K562 (cell line): ENCODE results near the gene ADARB2. TPM values are rescaled to one million over a fixed set of nuclear protein-coding genes. Genes with fewer than 3 reads are reported as not detected.

Source experiments
- ATAC-seq: fragments of 200-7000 bp; cut with Tn5 transposase; 3 replicates; pipeline ENCODE4 v1.9.1; 2020; ENCODE audit warnings: moderate library complexity
- BruUV-seq: library from RNA; stranded (reverse); fragments of 400-500 nt; replicated peaks from 2 replicates; lab custom pipeline; 2021; lab: Mats Ljungman, UMichigan
- CTCF ChIA-PET: fragments of 300-600 bp; formaldehyde crosslinking; extraction: SDS; loops from one replicate; lab custom pipeline; 2021; ENCODE audit warnings: low intra/inter-chr PET ratio; lab: Yijun Ruan, JAX
- POLR2A ChIA-PET: fragments of 300-600, 350-650 bp; sonication (Branson Sonifier 250); formaldehyde crosslinking; extraction: SDS; loops from one replicate; lab custom pipeline; 2021; ENCODE audit warnings: antibody characterized with exemption, inconsistent platforms; lab: Yijun Ruan, JAX
- DNase-seq, 4 experiments: peaks; one replicate each; pipeline versions ENCODE4 v3.0.0 to v3.0.0-alpha.2; 2011 to 2018; ENCODE audit warnings: low spot score in 3 of 4, mixed read lengths in 3 of 4; ENCODE audit errors: extremely low read depth in 1 of 4
- FAIRE-seq: peaks from 2 replicates; lab custom pipeline; 2011; peaks lifted over from hg19 to GRCh38; lab: Jason Lieb, UNC
- H2AFZ ChIP-seq: 2 replicates; pipeline ENCODE4 v1.6.0; 2011; ENCODE audit warnings: low read depth, low read length, control low read depth, inconsistent platforms
- H3K27ac ChIP-seq: fragments of 200-600 bp; 3 replicates; pipeline ENCODE4 v1.8.0; 2011; ENCODE audit warnings: low read depth, mild to moderate bottlenecking, control low read depth, inconsistent platforms, low read length, moderate library complexity, mixed read lengths; ENCODE audit errors: extremely low read depth
- H3K27me3 ChIP-seq, 2 experiments: fragments of 300-600 bp in 1 of 2; 2 replicates in 1 of 2; 3 replicates in 1 of 2; pipeline versions ENCODE4 v1.6.0 to v1.8.0; 2011; ENCODE audit warnings: inconsistent platforms in 2 of 2, low read length in 2 of 2, mild to moderate bottlenecking in 1 of 2, mixed read lengths in 1 of 2, moderate library complexity in 1 of 2; ENCODE audit not compliant: control insufficient read depth in 2 of 2, insufficient read depth in 2 of 2
- H3K36me3 ChIP-seq: fragments of 300-600 bp; 3 replicates; pipeline ENCODE4 v1.8.0; 2011; ENCODE audit warnings: mild to moderate bottlenecking, low read length, inconsistent platforms; ENCODE audit not compliant: control insufficient read depth, insufficient read depth
- H3K4me1 ChIP-seq, 2 experiments: fragments of 200-600 bp in 1 of 2; replicated peaks in 1 of 2; 2 replicates in 1 of 2; 3 replicates in 1 of 2; pipeline versions ENCODE4 v1.5.1 to v1.8.0; 2011; ENCODE audit warnings: inconsistent platforms in 2 of 2, low read length in 2 of 2, mild to moderate bottlenecking in 1 of 2, mixed read lengths in 1 of 2, moderate library complexity in 1 of 2; ENCODE audit not compliant: control insufficient read depth in 2 of 2, insufficient read depth in 2 of 2
- H3K4me2 ChIP-seq: 2 replicates; pipeline ENCODE4 v1.6.1; 2011; ENCODE audit warnings: low read length, control low read depth, inconsistent platforms, mixed read lengths; ENCODE audit not compliant: insufficient read depth
- H3K4me3 ChIP-seq: fragments of 200-600 bp; sonication (generic), shearing (Covaris generic); 2 replicates; pipeline ENCODE4 v1.5.1; 2016; ENCODE audit warnings: control low read depth, inconsistent platforms
- H3K79me2 ChIP-seq: fragments of 200-600 bp; 3 replicates; pipeline ENCODE4 v1.8.0; 2011; ENCODE audit warnings: low read length, inconsistent platforms; ENCODE audit not compliant: control insufficient read depth, insufficient read depth
- H3K9ac ChIP-seq, 2 experiments: 2 replicates each; pipeline versions ENCODE4 v1.6.0 to v1.6.1; 2011; ENCODE audit warnings: low read depth in 2 of 2, low read length in 2 of 2, control low read depth in 1 of 2, inconsistent platforms in 1 of 2, mild to moderate bottlenecking in 1 of 2, mixed read lengths in 1 of 2; ENCODE audit not compliant: insufficient read depth in 1 of 2
- H3K9me1 ChIP-seq: one replicate; pipeline ENCODE4 v1.6.0; 2011; ENCODE audit warnings: inconsistent platforms, mild to moderate bottlenecking, low read length, moderate library complexity; ENCODE audit not compliant: control insufficient read depth, insufficient read depth
- H3K9me3 ChIP-seq: replicated peaks from 2 replicates; pipeline ENCODE4 v1.5.1; 2011; ENCODE audit warnings: low read depth, low read length, inconsistent platforms; ENCODE audit not compliant: control insufficient read depth, insufficient read depth
- H4K20me1 ChIP-seq: replicated peaks from 2 replicates; pipeline ENCODE4 v1.6.1; 2011; ENCODE audit warnings: low read length, inconsistent platforms, mixed read lengths; ENCODE audit not compliant: control insufficient read depth, insufficient read depth
- E2F4 ChIP-seq: sonication (generic); formaldehyde crosslinking; IDR thresholded peaks from 2 replicates; pipeline ENCODE4 v1.8.0; 2022; ENCODE audit warnings: mild to moderate bottlenecking, low read depth, missing genetic modification reagents
- FOXM1 ChIP-seq, 2 experiments: fragments of 450-650 bp in 1 of 2; sonication (generic) in 1 of 2; formaldehyde crosslinking in 1 of 2; IDR thresholded peaks; 2 replicates each; pipeline versions ENCODE4 v1.6.1 to v1.9.0; 2017 to 2022; ENCODE audit warnings: low read depth in 2 of 2, mild to moderate bottlenecking in 2 of 2, missing genetic modification reagents in 1 of 2, moderate library complexity in 1 of 2
- L3MBTL2 ChIP-seq: fragments of 450-650 bp; IDR thresholded peaks from 2 replicates; pipeline ENCODE4 v1.6.1; 2016; ENCODE audit warnings: mild to moderate bottlenecking, moderate library complexity
- MYC ChIP-seq, 2 experiments: fragments of 250-450 bp in 1 of 2; sonication (Bioruptor Pico) in 1 of 2; IDR thresholded peaks; 2 replicates each; pipeline versions ENCODE4 v1.5.1 to v1.6.1; 2012 to 2021; ENCODE audit warnings: low read depth in 2 of 2, borderline replicate concordance in 1 of 2, improper control_type of control experiment in 1 of 2, low read length in 1 of 2, mild to moderate bottlenecking in 1 of 2, moderate library complexity in 1 of 2
- SRSF7 ChIP-seq: fragments of 200-400 bp; formaldehyde crosslinking; optimal IDR thresholded peaks from 2 replicates; pipeline ENCODE3; 2017; ENCODE audit warnings: mild to moderate bottlenecking, low read depth, low read length
- TAF15 ChIP-seq: fragments of 200-400 bp; formaldehyde crosslinking; IDR thresholded peaks from 2 replicates; pipeline ENCODE4 v1.6.1; 2017; ENCODE audit warnings: mild to moderate bottlenecking, low read depth, low read length, moderate library complexity
- TAL1 ChIP-seq: fragments of 450-650 bp; IDR thresholded peaks from 2 replicates; pipeline ENCODE4 v1.6.1; 2016; ENCODE audit warnings: mild to moderate bottlenecking
- TEAD4 ChIP-seq, 2 experiments: sonication (generic) in 1 of 2; formaldehyde crosslinking in 1 of 2; IDR thresholded peaks; 2 replicates each; pipeline versions ENCODE4 v1.6.1 to v1.8.0; 2012 to 2022; ENCODE audit warnings: borderline replicate concordance in 1 of 2, inconsistent platforms in 1 of 2, low read length in 1 of 2, mild to moderate bottlenecking in 1 of 2, missing genetic modification reagents in 1 of 2
- YBX1 ChIP-seq: fragments of 450-650 bp; IDR thresholded peaks from 2 replicates; pipeline ENCODE4 v1.7.1; 2016; ENCODE audit warnings: mild to moderate bottlenecking
- ZBTB12 ChIP-seq: fragments of 250-450 bp; sonication (Bioruptor Pico); IDR thresholded peaks from 2 replicates; pipeline ENCODE4 v1.4.0; 2020
- ZNF561 ChIP-seq: fragments of 450-650 bp; formaldehyde crosslinking; conservative IDR thresholded peaks from 2 replicates; pipeline ENCODE4 v1.4.0; 2020; ENCODE audit warnings: mild to moderate bottlenecking, moderate library complexity
- WGBS: fragments of 100-300 bp; shearing (Covaris generic); methylation state at CpG from one replicate; pipeline ENCODE4 v1.1.6; 2016; ENCODE audit warnings: low coverage, mixed read lengths; ENCODE audit not compliant: insufficient coverage; ENCODE audit errors: missing lambda C conversion rate; 5-methylcytosine and 5-hydroxymethylcytosine counted together
- in situ Hi-C: fragments of 300-500 bp; cut with MboI; formaldehyde crosslinking; loops from 4 replicates; pipeline ENCODE4 v1.15.0; 2018; ENCODE audit warnings: inconsistent platforms, mixed read lengths
- intact Hi-C: fragments of 100-400 bp; cut with micrococcal nuclease; formaldehyde crosslinking; loops from 2 replicates; pipeline ENCODE4 v1.14.2; 2022
- polyA plus RNA-seq, 8 experiments: library from polyadenylated mRNA; depleted of rRNA in 4 of 8; stranded (reverse) in 5 of 8; unstranded in 3 of 8; fragments of >200 nt; fragmentation: Nextera tagmentation in 2 of 8; fragmentation: Illumina TruSeq in 1 of 8; extraction: Ambion mirVana in 2 of 8; extraction: Trizol in 1 of 8; gene quantifications; 2 replicates each; pipeline versions ENCODE4 v1.2.1 to v1.2.3, GENCODE V29; 2011 to 2014; ENCODE audit warnings: inconsistent platforms in 1 of 8, missing spikeins in 1 of 8
- total RNA-seq, 7 experiments: library from RNA; depleted of rRNA in 6 of 7; stranded (reverse); fragments of >200 nt in 6 of 7; fragmentation: Illumina TruSeq in 2 of 7; extraction: Trizol in 2 of 7; gene quantifications; 2 replicates each; pipeline versions ENCODE4 v1.2.1 to v1.2.3, GENCODE V29; 2011 to 2021; ENCODE audit warnings: low replicate concordance in 1 of 7

The ADARB2 gene
- total and polyA plus RNA-seq, 9 of the 15 experiments (the other 6 are each of a cell fraction or from before 2014, with no cell fraction given), result not detected

GRCh38 chr10:1410469-1411395 is 326.6 kb downstream of the ADARB2 start:
- Histone ChIP-seq H3K4me3 (no peak overlapping the region), H3K27ac (no peak overlapping the region), H3K9ac (no peak overlapping the region; a peak in 1 of 4 replicates), H3K4me1 (peaks cover 0 to 5% of the 10 kb centered on the region in 2 experiments; a peak in 1 of 5 replicates), H3K79me2 (no peaks in the 10 kb centered on the region), H3K36me3 (no peaks in the 10 kb centered on the region), H3K9me1 (no peaks in the 10 kb centered on the region), H2AFZ (no peak overlapping the region), H3K27me3 (peaks cover 25 to 66% of the 10 kb centered on the region in 2 experiments), H3K9me3 (no peaks in the 10 kb centered on the region), H4K20me1 (no peaks in the 10 kb centered on the region), H3K4me2 (no peak overlapping the region)
- intact Hi-C loops (no loop called here), in situ Hi-C loops (no loop called here)
- ChIA-PET CTCF (no interaction called here), POLR2A (interaction anchor here (0.6 kb wide), 1 partner anchor 251 kb away, joined by 3 read pairs; no protein-coding TSS in a partner anchor)
- no peak for DNase-seq
- TF ChIP-seq FOXM1 (IDR thresholded peaks at IDR 0.05; ENCODE audit: low read depth) (no peak), FOXM1 (CRISPR knock-in tag; IDR thresholded peaks at IDR 0.05; ENCODE audit: low read depth) (no peak)
- BruUV-seq, result no TSS peak
- no peak for ATAC-seq
- WGBS, result 1% methylated on average over 26 of the region's 33 CpGs
- FAIRE-seq, result no peak

- H3K4me1 ChIP-seq, result peaks cover 0 to 5% of the 10 kb centered on the region in 2 experiments; a peak in 1 of 5 replicates
- no peak overlapping the region for H2AFZ ChIP-seq
- H3K9me1 ChIP-seq, result no peaks in the 10 kb centered on the region
- no peak overlapping the region for H3K9ac ChIP-seq
- H4K20me1 ChIP-seq, result no peaks in the 10 kb centered on the region
- 3% methylated on average over 9 of the region's 11 CpGs for WGBS
- intact Hi-C loops, result no loop called here
- peaks cover 25 to 66% of the 10 kb centered on the region in 2 experiments for H3K27me3 ChIP-seq
- H3K79me2 ChIP-seq, result no peaks in the 10 kb centered on the region
- ATAC-seq (no peak), DNase-seq (no peak), FAIRE-seq (no peak)
- H3K4me2 ChIP-seq, result no peak overlapping the region
- ChIA-PET CTCF (no interaction called here), POLR2A (no interaction called here)
- no TSS peak for BruUV-seq
- in situ Hi-C loops, result no loop called here
- no peaks in the 10 kb centered on the region for H3K9me3 ChIP-seq
- no peaks in the 10 kb centered on the region for H3K36me3 ChIP-seq
- no peak overlapping the region for H3K4me3 ChIP-seq
- no peak overlapping the region for H3K27ac ChIP-seq
- TF ChIP-seq MYC (IDR thresholded peaks at IDR 0.05; ENCODE audit: low read depth, low read length), result no peak
- no peak for TF ChIP-seq MYC (CRISPR knock-in tag; IDR thresholded peaks at IDR 0.05; ENCODE audit: borderline replicate concordance, low read depth)
- TF ChIP-seq TEAD4 (IDR thresholded peaks at IDR 0.05; ENCODE audit: low read length), result no peak
- TF ChIP-seq TEAD4 (CRISPR knock-in tag; IDR thresholded peaks at IDR 0.05; ENCODE audit: borderline replicate concordance), result no peak
- no peak for TF ChIP-seq E2F4
- TF ChIP-seq SRSF7, result no peak
- no peak for TF ChIP-seq YBX1
- TF ChIP-seq TAL1, result no peak
- no peak for TF ChIP-seq L3MBTL2
- TF ChIP-seq ZNF561, result no peak
- no peak for TF ChIP-seq ZBTB12 (CRISPR knock-in tag)
- TF ChIP-seq TAF15, result no peak
Measured at GRCh38 chr10:1410032-1410431, 327.3 kb downstream of the ADARB2 start.
